ENCODE data around the gene EVC.

GRCh38 chr4:5795580-5795979 is 84.6 kb downstream of the EVC start:
- TF ChIP-seq EZH2 (IDR thresholded peaks at IDR 0.05; ENCODE audit: low read depth, low read length, severe bottlenecking) (no peak), CTCF (IDR thresholded peaks at IDR 0.05; ENCODE audit: control extremely low read depth in 1 of 3, insufficient read depth in 1 of 3, low read depth in 1 of 3, low read length in 3 of 3) (no peak)

All from H1 (cell line).